Smooth muscle cell of trachea (primary cell): ENCODE results near the gene LRCH2. TPM values are rescaled to one million over a fixed set of nuclear protein-coding genes. Genes with fewer than 3 reads are reported as not detected.

ENCODE experiments used
- total RNA-seq: library from RNA; depleted of rRNA; stranded (reverse); fragments of >200 nt; gene quantifications from 2 replicates; pipeline ENCODE4 v1.2.1, GENCODE V29; 2014

Gene LRCH2, protein sequence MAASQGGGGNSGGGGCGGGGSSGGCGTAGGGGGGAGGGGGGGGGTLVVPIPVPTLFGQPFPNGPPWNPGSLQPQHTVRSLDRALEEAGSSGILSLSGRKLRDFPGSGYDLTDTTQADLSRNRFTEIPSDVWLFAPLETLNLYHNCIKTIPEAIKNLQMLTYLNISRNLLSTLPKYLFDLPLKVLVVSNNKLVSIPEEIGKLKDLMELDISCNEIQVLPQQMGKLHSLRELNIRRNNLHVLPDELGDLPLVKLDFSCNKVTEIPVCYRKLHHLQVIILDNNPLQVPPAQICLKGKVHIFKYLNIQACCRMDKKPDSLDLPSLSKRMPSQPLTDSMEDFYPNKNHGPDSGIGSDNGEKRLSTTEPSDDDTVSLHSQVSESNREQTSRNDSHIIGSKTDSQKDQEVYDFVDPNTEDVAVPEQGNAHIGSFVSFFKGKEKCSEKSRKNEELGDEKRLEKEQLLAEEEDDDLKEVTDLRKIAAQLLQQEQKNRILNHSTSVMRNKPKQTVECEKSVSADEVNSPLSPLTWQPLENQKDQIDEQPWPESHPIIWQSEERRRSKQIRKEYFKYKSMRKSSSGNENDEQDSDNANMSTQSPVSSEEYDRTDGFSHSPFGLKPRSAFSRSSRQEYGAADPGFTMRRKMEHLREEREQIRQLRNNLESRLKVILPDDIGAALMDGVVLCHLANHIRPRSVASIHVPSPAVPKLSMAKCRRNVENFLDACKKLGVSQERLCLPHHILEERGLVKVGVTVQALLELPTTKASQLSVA
- 6.9 and 11.9 TPM in 2 replicates for total RNA-seq

DNA sequence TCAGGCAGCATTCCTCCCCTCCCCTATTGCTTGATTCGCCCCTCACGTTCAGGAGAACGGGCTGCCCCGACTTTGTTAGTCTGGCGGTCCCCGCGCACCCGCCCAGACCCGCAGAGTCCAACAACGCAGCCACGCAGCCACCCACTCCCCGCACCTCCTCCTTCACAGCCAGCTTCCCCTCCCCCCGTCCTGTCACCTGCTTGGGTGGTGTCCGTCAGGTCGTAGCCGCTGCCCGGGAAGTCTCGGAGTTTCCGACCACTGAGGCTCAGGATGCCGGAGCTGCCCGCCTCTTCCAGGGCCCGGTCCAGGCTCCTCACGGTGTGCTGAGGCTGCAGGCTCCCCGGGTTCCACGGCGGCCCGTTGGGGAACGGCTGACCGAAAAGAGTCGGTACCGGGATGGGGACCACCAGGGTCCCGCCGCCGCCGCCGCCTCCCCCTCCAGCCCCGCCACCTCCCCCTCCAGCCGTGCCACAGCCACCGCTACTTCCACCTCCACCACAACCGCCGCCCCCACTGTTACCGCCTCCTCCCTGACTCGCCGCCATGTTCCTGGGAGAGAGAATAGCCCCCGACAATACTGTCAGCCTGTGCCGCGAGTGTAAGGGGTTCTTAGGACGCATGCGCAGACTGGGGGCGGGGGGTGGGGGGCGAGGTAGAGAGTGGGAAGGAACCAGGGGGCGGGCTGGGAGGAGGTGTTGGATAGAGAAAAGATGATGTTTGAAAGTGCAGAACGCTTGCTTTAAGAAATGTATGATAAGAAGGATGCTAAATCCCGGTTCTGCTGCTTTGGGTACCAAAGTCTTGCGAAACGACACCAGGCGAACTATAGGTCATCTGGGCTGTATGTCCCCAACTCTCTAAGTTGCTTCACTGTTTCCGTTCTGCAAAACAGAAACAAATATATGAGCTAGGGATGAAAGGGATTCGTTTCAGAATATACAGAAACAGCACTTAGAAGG is at the start of gene LRCH2:
LRCH2 (minus strand) TSS at position 600 of the 959 bp plus-strand sequence; CDS start at position 545, 55 bp downstream.

DNA sequence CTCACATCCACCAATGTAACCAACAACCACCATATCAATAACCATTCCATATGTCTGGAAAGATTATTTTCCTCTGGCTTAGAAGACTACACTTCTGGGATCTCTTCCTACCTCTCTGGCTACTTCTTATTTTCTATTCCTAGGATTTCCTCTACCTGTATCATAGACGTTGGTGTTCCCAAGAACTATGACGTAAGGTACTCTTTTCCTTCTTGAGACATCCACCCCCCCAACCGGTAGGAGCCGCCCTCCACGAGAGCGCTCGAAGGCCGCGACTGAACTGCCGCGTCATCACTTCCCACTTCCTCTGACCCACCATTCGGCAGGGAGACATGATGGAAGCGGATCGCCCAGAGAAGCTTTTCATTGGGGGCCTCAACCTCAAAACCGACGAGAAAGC is 44.8 kb downstream of the LRCH2 start, which contains the start of gene RBMXL3:
RBMXL3 (plus strand) TSS at position 301 of the 400 bp plus-strand sequence; CDS start at position 333, 32 bp downstream.

Other genes with a start within 250 kb of the LRCH2 start
- 44.8 and 103 TPM in 2 replicates for gene IL13RA2, start 216.5 kb downstream of the LRCH2 start, total RNA-seq
- not detected in 2 replicates for gene RBMXL3, start 44.7 kb downstream of the LRCH2 start, total RNA-seq
- not detected in 2 replicates for gene LUZP4, start 55.6 kb upstream of the LRCH2 start, total RNA-seq